Measurements from ENCODE around the gene SGO2.

DNA sequence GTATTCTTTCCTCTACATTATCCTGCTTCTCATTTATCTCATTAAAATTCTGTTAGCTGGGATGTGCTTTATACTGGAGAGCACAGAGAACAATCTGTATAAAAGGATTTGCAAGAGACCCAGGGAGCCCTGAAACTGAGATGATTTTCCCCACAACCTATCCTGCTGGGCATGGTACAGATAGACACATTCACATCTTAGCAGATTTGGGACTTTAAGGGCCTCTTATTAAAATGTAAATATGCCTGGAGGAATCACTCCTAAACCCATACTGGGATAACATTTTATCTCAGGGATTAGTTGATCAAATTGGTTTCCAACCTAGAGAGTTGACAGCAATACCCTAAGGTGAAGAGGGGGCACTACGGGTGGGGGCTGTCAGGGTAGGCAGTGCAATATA is 105.3 kb downstream of the SGO2 start:
- no peak for TF ChIP-seq CTCF (IDR thresholded peaks at IDR 0.05)
- no peak for TF ChIP-seq POLR2A (IDR thresholded peaks at IDR 0.05)
